K562 (cell line): ENCODE measurements around the gene MYADML2. TPM values are rescaled to one million over a fixed set of nuclear protein-coding genes. Genes with fewer than 3 reads are reported as not detected.
A peak's percentile ranks its signal among the peaks of the same experiment; 100 is the strongest.

Experiments
- ATAC-seq: fragments of 200-7000 bp; cut with Tn5 transposase; 3 replicates; pipeline ENCODE4 v1.9.1; 2020; ENCODE audit warnings: moderate library complexity
- BruUV-seq: library from RNA; stranded (reverse); fragments of 400-500 nt; replicated peaks from 2 replicates; lab custom pipeline; 2021; lab: Mats Ljungman, UMichigan
- CTCF ChIA-PET: fragments of 300-600 bp; formaldehyde crosslinking; extraction: SDS; loops from one replicate; lab custom pipeline; 2021; ENCODE audit warnings: low intra/inter-chr PET ratio; lab: Yijun Ruan, JAX
- POLR2A ChIA-PET: fragments of 300-600, 350-650 bp; sonication (Branson Sonifier 250); formaldehyde crosslinking; extraction: SDS; loops from one replicate; lab custom pipeline; 2021; ENCODE audit warnings: antibody characterized with exemption, inconsistent platforms; lab: Yijun Ruan, JAX
- DNase-seq, 4 experiments: peaks; one replicate each; pipeline versions ENCODE4 v3.0.0 to v3.0.0-alpha.2; 2011 to 2018; ENCODE audit warnings: low spot score in 3 of 4, mixed read lengths in 3 of 4; ENCODE audit errors: extremely low read depth in 1 of 4
- FAIRE-seq: peaks from 2 replicates; lab custom pipeline; 2011; peaks lifted over from hg19 to GRCh38; lab: Jason Lieb, UNC
- H2AFZ ChIP-seq: 2 replicates; pipeline ENCODE4 v1.6.0; 2011; ENCODE audit warnings: low read depth, low read length, control low read depth, inconsistent platforms
- H3K27ac ChIP-seq: fragments of 200-600 bp; 3 replicates; pipeline ENCODE4 v1.8.0; 2011; ENCODE audit warnings: low read depth, mild to moderate bottlenecking, control low read depth, inconsistent platforms, low read length, moderate library complexity, mixed read lengths; ENCODE audit errors: extremely low read depth
- H3K27me3 ChIP-seq, 2 experiments: fragments of 300-600 bp in 1 of 2; 2 replicates in 1 of 2; 3 replicates in 1 of 2; pipeline versions ENCODE4 v1.6.0 to v1.8.0; 2011; ENCODE audit warnings: inconsistent platforms in 2 of 2, low read length in 2 of 2, mild to moderate bottlenecking in 1 of 2, mixed read lengths in 1 of 2, moderate library complexity in 1 of 2; ENCODE audit not compliant: control insufficient read depth in 2 of 2, insufficient read depth in 2 of 2
- H3K36me3 ChIP-seq: fragments of 300-600 bp; 3 replicates; pipeline ENCODE4 v1.8.0; 2011; ENCODE audit warnings: mild to moderate bottlenecking, low read length, inconsistent platforms; ENCODE audit not compliant: control insufficient read depth, insufficient read depth
- H3K4me1 ChIP-seq, 2 experiments: fragments of 200-600 bp in 1 of 2; replicated peaks in 1 of 2; 2 replicates in 1 of 2; 3 replicates in 1 of 2; pipeline versions ENCODE4 v1.5.1 to v1.8.0; 2011; ENCODE audit warnings: inconsistent platforms in 2 of 2, low read length in 2 of 2, mild to moderate bottlenecking in 1 of 2, mixed read lengths in 1 of 2, moderate library complexity in 1 of 2; ENCODE audit not compliant: control insufficient read depth in 2 of 2, insufficient read depth in 2 of 2
- H3K4me2 ChIP-seq: 2 replicates; pipeline ENCODE4 v1.6.1; 2011; ENCODE audit warnings: low read length, control low read depth, inconsistent platforms, mixed read lengths; ENCODE audit not compliant: insufficient read depth
- H3K4me3 ChIP-seq: fragments of 200-600 bp; sonication (generic), shearing (Covaris generic); 2 replicates; pipeline ENCODE4 v1.5.1; 2016; ENCODE audit warnings: control low read depth, inconsistent platforms
- H3K79me2 ChIP-seq: fragments of 200-600 bp; 3 replicates; pipeline ENCODE4 v1.8.0; 2011; ENCODE audit warnings: low read length, inconsistent platforms; ENCODE audit not compliant: control insufficient read depth, insufficient read depth
- H3K9ac ChIP-seq, 2 experiments: 2 replicates each; pipeline versions ENCODE4 v1.6.0 to v1.6.1; 2011; ENCODE audit warnings: low read depth in 2 of 2, low read length in 2 of 2, control low read depth in 1 of 2, inconsistent platforms in 1 of 2, mild to moderate bottlenecking in 1 of 2, mixed read lengths in 1 of 2; ENCODE audit not compliant: insufficient read depth in 1 of 2
- H3K9me1 ChIP-seq: one replicate; pipeline ENCODE4 v1.6.0; 2011; ENCODE audit warnings: inconsistent platforms, mild to moderate bottlenecking, low read length, moderate library complexity; ENCODE audit not compliant: control insufficient read depth, insufficient read depth
- H3K9me3 ChIP-seq: replicated peaks from 2 replicates; pipeline ENCODE4 v1.5.1; 2011; ENCODE audit warnings: low read depth, low read length, inconsistent platforms; ENCODE audit not compliant: control insufficient read depth, insufficient read depth
- H4K20me1 ChIP-seq: replicated peaks from 2 replicates; pipeline ENCODE4 v1.6.1; 2011; ENCODE audit warnings: low read length, inconsistent platforms, mixed read lengths; ENCODE audit not compliant: control insufficient read depth, insufficient read depth
- CCAR2 ChIP-seq: fragments of 200-400 bp; formaldehyde crosslinking; IDR thresholded peaks from 2 replicates; pipeline ENCODE4 v1.6.1; 2017; ENCODE audit warnings: mild to moderate bottlenecking, low read depth, low read length
- NR2F6 ChIP-seq: fragments of 450-650 bp; formaldehyde crosslinking; IDR thresholded peaks from 2 replicates; pipeline ENCODE4 v1.4.0; 2020; ENCODE audit warnings: mild to moderate bottlenecking
- RBFOX2 ChIP-seq: fragments of 200-400 bp; formaldehyde crosslinking; IDR thresholded peaks from 2 replicates; pipeline ENCODE4 v1.6.1; 2017; ENCODE audit warnings: low read depth, mild to moderate bottlenecking, low read length, moderate library complexity
- WGBS: fragments of 100-300 bp; shearing (Covaris generic); methylation state at CpG from one replicate; pipeline ENCODE4 v1.1.6; 2016; ENCODE audit warnings: low coverage, mixed read lengths; ENCODE audit not compliant: insufficient coverage; ENCODE audit errors: missing lambda C conversion rate; 5-methylcytosine and 5-hydroxymethylcytosine counted together
- in situ Hi-C: fragments of 300-500 bp; cut with MboI; formaldehyde crosslinking; loops from 4 replicates; pipeline ENCODE4 v1.15.0; 2018; ENCODE audit warnings: inconsistent platforms, mixed read lengths
- intact Hi-C: fragments of 100-400 bp; cut with micrococcal nuclease; formaldehyde crosslinking; loops from 2 replicates; pipeline ENCODE4 v1.14.2; 2022
- polyA plus RNA-seq, 8 experiments: library from polyadenylated mRNA; depleted of rRNA in 4 of 8; stranded (reverse) in 5 of 8; unstranded in 3 of 8; fragments of >200 nt; fragmentation: Nextera tagmentation in 2 of 8; fragmentation: Illumina TruSeq in 1 of 8; extraction: Ambion mirVana in 2 of 8; extraction: Trizol in 1 of 8; gene quantifications; 2 replicates each; pipeline versions ENCODE4 v1.2.1 to v1.2.3, GENCODE V29; 2011 to 2014; ENCODE audit warnings: inconsistent platforms in 1 of 8, missing spikeins in 1 of 8
- total RNA-seq, 7 experiments: library from RNA; depleted of rRNA in 6 of 7; stranded (reverse); fragments of >200 nt in 6 of 7; fragmentation: Illumina TruSeq in 2 of 7; extraction: Trizol in 2 of 7; gene quantifications; 2 replicates each; pipeline versions ENCODE4 v1.2.1 to v1.2.3, GENCODE V29; 2011 to 2021; ENCODE audit warnings: low replicate concordance in 1 of 7
- TF ChIP-seq, protein P1 (sequence below): IDR thresholded peaks from 2 replicates; pipeline ENCODE4 v1.6.1; 2014; ENCODE audit warnings: antibody characterized with exemption

MYADML2 gene
- total and polyA plus RNA-seq, 9 of the 15 experiments (the other 6 are each of a cell fraction or from before 2014, with no cell fraction given), result not detected

DNA sequence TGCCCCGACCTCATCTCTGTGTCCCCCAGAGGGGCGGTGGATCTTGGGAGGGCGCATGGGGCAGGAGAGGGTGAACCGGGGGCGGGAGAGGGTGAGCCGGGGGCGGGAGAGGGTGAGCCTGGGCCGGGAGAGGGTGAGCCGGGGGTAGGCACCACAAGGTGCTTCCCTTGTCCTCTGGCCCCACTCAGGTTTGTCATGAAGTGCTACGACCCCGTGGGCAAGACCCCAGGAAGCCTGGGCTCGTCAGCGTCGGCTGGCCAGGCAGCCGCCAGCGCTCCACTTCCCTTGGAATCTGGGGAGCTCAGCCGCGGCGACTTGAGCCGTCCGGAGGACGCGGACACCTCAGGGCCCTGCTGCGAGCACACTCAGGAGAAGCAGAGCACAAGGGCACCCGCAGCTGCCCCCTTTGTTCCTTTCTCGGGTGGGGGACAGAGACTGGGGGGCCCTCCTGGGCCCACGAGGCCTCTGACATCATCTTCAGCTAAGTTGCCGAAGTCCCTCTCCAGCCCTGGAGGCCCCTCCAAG lies 49.3 kb upstream of the MYADML2 start:
- peaks cover 0 to 73% of the 10 kb centered on the region in 2 experiments; a peak in 2 of 5 replicates for H3K4me1 ChIP-seq
- peaks cover 3% of the 10 kb centered on the region for H3K9me1 ChIP-seq
- no peaks in the 10 kb centered on the region for H3K9me3 ChIP-seq
- no TSS peak for BruUV-seq
- TF ChIP-seq NR2F6, result no peak
- 0 out of 2 replicates have a peak, but pooled peaks have one; percentile 10 for TF ChIP-seq RBFOX2
- ChIA-PET CTCF (no interaction called here), POLR2A (interaction anchor here (1.0 kb wide), 1 partner anchor 10 kb away, joined by 3 read pairs; no protein-coding TSS in a partner anchor)
- no peaks in the 10 kb centered on the region for H3K27me3 ChIP-seq
- in situ Hi-C loops (no loop called here), intact Hi-C loops (no loop called here)
- H2AFZ ChIP-seq, result no peak overlapping the region
- H3K4me2 ChIP-seq, result no peak overlapping the region
- peak overlapping the region in 1 of 2 experiments; percentile 35; a peak in 1 of 4 replicates for H3K9ac ChIP-seq
- no peak overlapping the region for H3K27ac ChIP-seq
- H3K36me3 ChIP-seq, result peaks cover 10% of the 10 kb centered on the region; the same call in 1 of the 3 replicates
- 84% methylated on average over 10 of the region's 28 CpGs for WGBS
- no peaks in the 10 kb centered on the region for H3K79me2 ChIP-seq
- DNase-seq (no peak), FAIRE-seq (no peak), ATAC-seq (no peak)
- no peak overlapping the region for H3K4me3 ChIP-seq
- H4K20me1 ChIP-seq, result no peaks in the 10 kb centered on the region

DNA sequence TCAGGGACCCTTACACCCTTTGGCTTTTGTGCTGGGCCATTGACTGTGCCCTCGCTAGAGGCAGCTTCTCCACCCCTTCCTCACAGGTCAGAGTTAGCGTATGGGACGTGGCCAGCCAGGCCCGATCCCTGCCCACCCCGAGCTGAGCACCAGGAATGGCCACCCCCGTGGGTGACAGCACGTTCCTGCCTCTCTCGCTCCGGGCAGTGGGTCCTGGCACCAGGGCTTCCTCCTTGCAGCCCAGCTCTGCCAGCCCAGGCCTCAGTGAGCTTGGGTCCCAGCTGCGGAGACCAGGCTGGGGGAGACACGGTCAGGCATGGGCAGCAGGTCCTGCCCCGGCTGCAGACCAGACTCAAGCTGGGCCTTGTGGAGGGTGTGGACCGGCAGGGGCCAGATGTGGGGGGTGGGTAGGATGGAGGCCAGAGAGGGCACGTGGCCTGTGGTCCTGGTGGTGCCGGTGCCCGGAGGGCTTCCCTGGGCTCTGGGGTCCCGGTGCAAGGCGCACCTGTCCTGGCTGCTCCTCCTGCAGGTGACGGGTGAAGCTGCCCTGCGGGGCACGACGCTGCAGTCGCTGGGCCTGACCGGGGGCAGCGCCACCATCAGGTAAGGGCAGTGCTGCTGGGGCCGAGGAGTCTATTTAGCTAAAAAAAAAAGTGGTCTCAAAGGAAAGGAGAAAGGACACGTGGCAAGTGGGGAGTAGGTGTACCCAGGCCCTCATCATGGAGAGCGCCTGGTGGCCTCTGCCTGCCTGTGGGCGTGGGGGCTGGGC lies 48.6 kb upstream of the MYADML2 start:
- ChIA-PET CTCF (no interaction called here), POLR2A (no interaction called here)
- intact Hi-C loops, result no loop called here
- no TSS peak for BruUV-seq
- no peaks in the 10 kb centered on the region for H4K20me1 ChIP-seq
- H3K9ac ChIP-seq, result peak overlapping the region in 1 of 2 experiments; percentile 56; a peak in 1 of 4 replicates
- H3K27me3 ChIP-seq, result no peaks in the 10 kb centered on the region
- no peaks in the 10 kb centered on the region for H3K9me3 ChIP-seq
- TF ChIP-seq CCAR2, result no peak
- TF ChIP-seq RBFOX2, result peak; percentile 15; the same call in 1 of the 2 replicates
- TF ChIP-seq, protein P1, sequence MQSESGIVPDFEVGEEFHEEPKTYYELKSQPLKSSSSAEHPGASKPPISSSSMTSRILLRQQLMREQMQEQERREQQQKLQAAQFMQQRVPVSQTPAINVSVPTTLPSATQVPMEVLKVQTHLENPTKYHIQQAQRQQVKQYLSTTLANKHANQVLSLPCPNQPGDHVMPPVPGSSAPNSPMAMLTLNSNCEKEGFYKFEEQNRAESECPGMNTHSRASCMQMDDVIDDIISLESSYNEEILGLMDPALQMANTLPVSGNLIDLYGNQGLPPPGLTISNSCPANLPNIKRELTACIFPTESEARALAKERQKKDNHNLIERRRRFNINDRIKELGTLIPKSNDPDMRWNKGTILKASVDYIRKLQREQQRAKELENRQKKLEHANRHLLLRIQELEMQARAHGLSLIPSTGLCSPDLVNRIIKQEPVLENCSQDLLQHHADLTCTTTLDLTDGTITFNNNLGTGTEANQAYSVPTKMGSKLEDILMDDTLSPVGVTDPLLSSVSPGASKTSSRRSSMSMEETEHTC, result no peak
- TF ChIP-seq, all 486 proteins: peak for 1
- no peak overlapping the region for H3K4me3 ChIP-seq
- H3K4me2 ChIP-seq, result no peak overlapping the region
- H3K36me3 ChIP-seq, result peaks cover 10% of the 10 kb centered on the region; the same call in 1 of the 3 replicates
- no peak overlapping the region for H2AFZ ChIP-seq
- no peak for FAIRE-seq
- no peak overlapping the region for H3K27ac ChIP-seq
- no peaks in the 10 kb centered on the region for H3K79me2 ChIP-seq
- peaks cover 3% of the 10 kb centered on the region for H3K9me1 ChIP-seq
- H3K4me1 ChIP-seq, result peaks cover 0 to 72% of the 10 kb centered on the region in 2 experiments; a peak in 2 of 5 replicates
- ATAC-seq, result no peak
- 93% methylated on average over 25 of the region's 29 CpGs for WGBS
- in situ Hi-C loops, result no loop called here
- no peak for DNase-seq
